Brain microvascular endothelial cell (primary cell): ENCODE measurements around the gene NYAP2.

Source experiments
- DNase-seq: peaks from one replicate; pipeline ENCODE4 v3.0.0-alpha.2; 2020
- H3K27ac ChIP-seq: fragments of 250-450 bp; sonication (Bioruptor Pico); 2 replicates; pipeline ENCODE4 v1.5.1; 2020; ENCODE audit warnings: mild to moderate bottlenecking, moderate library complexity
- H3K27me3 ChIP-seq: fragments of 250-450 bp; sonication (Bioruptor Pico); replicated peaks from 2 replicates; pipeline ENCODE4 v1.5.1; 2020; ENCODE audit warnings: mild to moderate bottlenecking
- H3K36me3 ChIP-seq: fragments of 250-450 bp; sonication (Bioruptor Pico); replicated peaks from 2 replicates; pipeline ENCODE4 v1.5.1; 2020; ENCODE audit warnings: mild to moderate bottlenecking
- H3K4me3 ChIP-seq: 2 replicates; pipeline ENCODE4 v1.5.1; 2011; ENCODE audit warnings: low read depth, mild to moderate bottlenecking, control low read depth, low read length, moderate library complexity
- CTCF ChIP-seq: IDR thresholded peaks from 2 replicates; pipeline ENCODE4 v1.5.1; 2011; ENCODE audit warnings: low read depth, mild to moderate bottlenecking, moderate library complexity, low read length, control low read depth, inconsistent platforms; ENCODE audit errors: missing control alignments
- in situ Hi-C: cut with HindIII; loops from 2 replicates; pipeline ENCODE4 v1.10.0; 2017; ENCODE audit warnings: low sequenced_read_pairs, low pct_ligation_motif_present

Gene NYAP2

GRCh38 chr2:225495706-225496105, 96.2 kb downstream of the NYAP2 start:
- H3K36me3 ChIP-seq = no peaks in the 10 kb centered on the region
- in situ Hi-C loops = no loop called here
- TF ChIP-seq CTCF = no peak
- DNase-seq = no peak
- no peaks in the 10 kb centered on the region for H3K27me3 ChIP-seq
- no peak overlapping the region for H3K4me3 ChIP-seq
- no peak overlapping the region for H3K27ac ChIP-seq

GRCh38 chr2:225496568-225496967, 97.1 kb downstream of the NYAP2 start:
- DNase-seq = no peak
- Histone ChIP-seq H3K27me3 (no peaks in the 10 kb centered on the region), H3K27ac (no peak overlapping the region), H3K36me3 (no peaks in the 10 kb centered on the region), H3K4me3 (no peak overlapping the region)
- TF ChIP-seq CTCF = no peak
- in situ Hi-C loops = no loop called here

GRCh38 chr2:225497166-225497565, 97.7 kb downstream of the NYAP2 start:
- in situ Hi-C loops = no loop called here
- DNase-seq = no peak
- no peak for TF ChIP-seq CTCF
- Histone ChIP-seq H3K27ac (no peak overlapping the region), H3K4me3 (no peak overlapping the region), H3K27me3 (no peaks in the 10 kb centered on the region), H3K36me3 (no peaks in the 10 kb centered on the region)

- no peak for TF ChIP-seq CTCF
- Histone ChIP-seq H3K36me3 (no peaks in the 10 kb centered on the region), H3K4me3 (no peak overlapping the region), H3K27ac (no peak overlapping the region), H3K27me3 (no peaks in the 10 kb centered on the region)
- DNase-seq = no peak
- in situ Hi-C loops = no loop called here
Measured at GRCh38 chr2:225501022-225501421, 101.5 kb downstream of the NYAP2 start.

GRCh38 chr2:225502971-225503370, 103.5 kb downstream of the NYAP2 start:
- in situ Hi-C loops = no loop called here
- H3K36me3 ChIP-seq = no peaks in the 10 kb centered on the region
- H3K4me3 ChIP-seq = no peak overlapping the region
- no peak overlapping the region for H3K27ac ChIP-seq
- no peak for TF ChIP-seq CTCF
- no peaks in the 10 kb centered on the region for H3K27me3 ChIP-seq
- DNase-seq = no peak

- TF ChIP-seq CTCF = no peak
- no peaks in the 10 kb centered on the region for H3K36me3 ChIP-seq
- no peak for DNase-seq
- H3K4me3 ChIP-seq = no peak overlapping the region
- in situ Hi-C loops = no loop called here
- no peak overlapping the region for H3K27ac ChIP-seq
- no peaks in the 10 kb centered on the region for H3K27me3 ChIP-seq
Measured at GRCh38 chr2:225510796-225511195, 111.3 kb downstream of the NYAP2 start.
